ENCODE measurements around the gene NSRP1. TPM values are rescaled to one million over a fixed set of nuclear protein-coding genes. Genes with fewer than 3 reads are reported as not detected.
"Not testable (repeated sequence)": the region's sequence is repeated elsewhere in the genome, so short reads cannot be mapped to it uniquely, and the experiment has no call there.

NSRP1 gene
- total RNA-seq, 1 donor from 2014 or later, result 37.1 TPM

- no peak for DNase-seq (ENCODE audit: low spot score)
These were observed 1.1 kb downstream of the NSRP1 start for GRCh38 chr17:30117675-30118081.

DNA sequence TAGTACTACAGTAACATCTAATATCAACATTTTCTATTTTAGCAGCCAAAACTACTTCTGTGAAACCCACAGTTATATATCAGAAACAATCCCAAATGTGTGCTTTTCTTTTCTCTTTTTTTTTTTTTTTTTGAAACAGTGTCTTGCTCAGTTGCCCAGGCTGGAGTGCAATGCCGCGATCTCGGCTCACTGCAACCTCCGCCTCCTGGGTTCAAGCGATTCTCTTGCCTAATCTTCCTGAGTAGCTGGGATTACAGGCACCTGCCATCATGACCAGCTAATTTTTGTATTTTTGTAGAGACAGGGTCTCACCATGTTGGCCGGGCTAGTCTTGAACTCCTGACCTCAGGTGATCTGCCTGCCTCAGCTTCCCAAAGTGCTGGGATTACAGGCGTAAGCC is 2.0 kb downstream of the NSRP1 start:
- DNase-seq (ENCODE audit: low spot score), result not testable (repeated sequence)

DNA sequence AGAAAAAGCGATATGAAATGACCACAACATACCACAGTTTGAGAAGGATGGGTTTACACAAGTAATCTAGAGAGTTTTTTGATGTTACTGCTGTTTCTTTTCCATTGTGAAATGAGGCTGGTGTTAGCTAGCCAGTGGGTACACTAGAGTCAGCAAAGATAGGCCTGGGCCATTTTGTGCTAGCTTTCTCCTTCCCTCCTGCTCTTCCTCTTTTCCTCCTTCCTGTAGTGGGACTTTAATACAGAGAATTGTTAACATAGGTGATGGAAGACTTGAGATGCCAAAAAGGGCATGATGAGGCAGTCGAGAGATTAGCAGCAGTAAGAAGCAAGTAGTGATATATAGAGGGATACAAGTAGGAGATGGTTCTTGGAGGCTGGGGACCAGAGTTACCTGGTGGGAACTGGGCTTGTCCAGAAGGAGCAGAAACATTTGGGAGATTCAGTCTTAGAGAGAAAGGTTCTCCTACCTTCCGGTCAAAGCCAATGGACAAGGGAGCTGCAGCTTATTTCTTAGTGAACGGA is 7.7 kb downstream of the NSRP1 start:
- no peak for DNase-seq (ENCODE audit: low spot score)

DNA sequence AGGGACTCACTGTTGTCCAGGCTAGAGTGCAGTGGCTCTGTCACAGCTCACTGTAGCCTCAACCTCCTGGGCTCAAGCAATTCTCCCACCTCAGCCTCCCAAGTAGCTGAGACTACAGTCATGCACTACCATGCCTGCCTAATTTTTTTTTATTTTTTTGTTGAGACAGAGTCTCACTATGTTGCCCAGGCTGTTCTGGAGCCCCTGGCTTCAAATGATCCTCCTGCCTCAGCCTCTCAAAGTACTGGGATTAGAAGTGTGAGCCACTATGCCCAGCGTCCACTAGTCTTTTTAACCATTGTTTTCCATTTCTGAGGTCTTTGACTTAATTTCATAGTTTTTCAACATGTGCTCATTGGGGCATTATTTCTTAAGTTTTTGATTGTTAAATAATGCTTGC is 13.5 kb downstream of the NSRP1 start:
- no peak for DNase-seq (ENCODE audit: low spot score)

GRCh38 chr17:30132615-30133014 is 16.0 kb downstream of the NSRP1 start:
- no peak for DNase-seq (ENCODE audit: low spot score)

- DNase-seq (ENCODE audit: low spot score), result no peak
These were observed 16.6 kb downstream of the NSRP1 start for GRCh38 chr17:30133197-30133596.

- DNase-seq (ENCODE audit: low spot score), result no peak
These were observed 17.9 kb downstream of the NSRP1 start for GRCh38 chr17:30134551-30134950.

DNA sequence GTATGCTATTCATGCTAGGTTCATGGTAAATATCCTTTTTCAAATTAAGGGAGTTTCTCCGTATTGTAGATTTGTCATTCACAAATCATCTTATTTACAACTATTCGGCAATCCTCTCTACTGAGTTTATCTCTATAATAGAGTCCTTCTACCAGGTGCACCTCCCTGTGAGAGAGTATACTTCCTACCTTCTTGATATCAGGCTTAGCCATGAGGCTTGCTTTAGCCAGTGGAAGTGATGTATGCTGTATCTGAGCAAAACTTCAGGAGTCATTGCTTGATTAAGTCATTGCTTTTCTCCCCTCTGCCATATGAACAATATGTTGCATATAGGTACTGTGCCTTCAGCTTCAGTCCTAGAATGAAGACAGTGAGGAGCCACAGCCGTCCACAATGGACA is 20.5 kb downstream of the NSRP1 start:
- DNase-seq (ENCODE audit: low spot score), result no peak

DNA sequence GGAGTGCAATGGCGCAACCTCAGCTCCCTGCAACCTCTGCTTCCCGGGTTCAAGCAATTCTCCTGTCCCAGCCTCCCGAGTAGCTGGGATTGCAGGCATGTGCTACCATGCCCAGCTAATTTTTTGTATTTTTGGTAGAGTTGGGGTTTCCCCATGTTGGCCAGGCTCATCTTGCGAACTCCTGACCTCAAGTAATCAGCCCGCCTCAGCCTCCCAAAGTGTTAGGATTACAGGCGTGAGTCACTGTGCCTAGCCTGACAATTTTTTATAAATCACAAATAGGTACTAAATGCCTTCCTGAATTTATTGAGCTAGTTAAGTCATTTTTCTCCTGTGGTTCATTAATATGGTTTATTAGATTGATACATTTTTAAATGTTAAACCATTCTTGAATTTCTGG is 31.2 kb downstream of the NSRP1 start:
- DNase-seq (ENCODE audit: low spot score), result not testable (repeated sequence)

GRCh38 chr17:30148376-30148775 is 31.8 kb downstream of the NSRP1 start:
- DNase-seq (ENCODE audit: low spot score), result no peak

- DNase-seq (ENCODE audit: low spot score), result no peak
These were observed 34.9 kb downstream of the NSRP1 start for GRCh38 chr17:30151471-30151870.

DNA sequence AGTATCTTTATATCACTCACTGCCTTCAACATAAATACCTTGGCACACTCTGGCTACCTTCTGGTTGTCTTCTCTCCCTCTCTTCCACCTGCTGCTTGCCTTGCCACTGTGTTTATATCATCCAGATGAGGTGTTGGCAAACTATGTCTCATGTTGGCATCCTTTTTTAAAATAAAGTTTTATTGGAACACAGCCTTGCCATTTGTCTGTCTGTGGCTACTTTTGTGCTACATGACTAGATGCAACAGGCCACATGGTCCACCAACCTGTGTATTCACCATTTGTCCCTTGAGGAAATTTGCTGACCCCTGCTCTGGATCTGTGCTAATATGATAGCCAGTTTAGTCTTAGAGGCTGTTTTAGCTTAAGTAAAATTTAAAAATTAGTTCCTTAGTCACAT is 36.8 kb downstream of the NSRP1 start:
- DNase-seq (ENCODE audit: low spot score), result no peak

DNA sequence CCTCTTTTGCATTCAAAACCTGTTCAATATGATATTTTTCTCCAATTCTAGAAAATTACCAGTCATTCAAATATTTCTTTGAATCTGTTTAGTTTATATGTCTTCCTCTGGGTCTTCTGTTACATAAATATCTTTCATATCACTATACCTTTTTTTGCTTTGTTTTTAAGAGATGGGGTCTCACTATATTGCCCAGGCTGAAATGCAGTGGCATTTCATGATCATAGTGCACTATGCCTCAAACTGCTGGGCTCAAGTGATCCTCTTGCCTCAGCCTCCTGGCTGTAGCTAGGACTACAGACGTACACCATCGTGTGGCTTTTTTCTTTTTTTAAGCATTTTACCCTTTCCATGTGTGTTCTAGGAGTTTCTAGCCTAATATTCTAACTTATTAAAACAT is 38.8 kb downstream of the NSRP1 start:
- DNase-seq (ENCODE audit: low spot score), result no peak

GRCh38 chr17:30158896-30159625 is 42.4 kb downstream of the NSRP1 start:
- no peak for DNase-seq (ENCODE audit: low spot score)

DNA sequence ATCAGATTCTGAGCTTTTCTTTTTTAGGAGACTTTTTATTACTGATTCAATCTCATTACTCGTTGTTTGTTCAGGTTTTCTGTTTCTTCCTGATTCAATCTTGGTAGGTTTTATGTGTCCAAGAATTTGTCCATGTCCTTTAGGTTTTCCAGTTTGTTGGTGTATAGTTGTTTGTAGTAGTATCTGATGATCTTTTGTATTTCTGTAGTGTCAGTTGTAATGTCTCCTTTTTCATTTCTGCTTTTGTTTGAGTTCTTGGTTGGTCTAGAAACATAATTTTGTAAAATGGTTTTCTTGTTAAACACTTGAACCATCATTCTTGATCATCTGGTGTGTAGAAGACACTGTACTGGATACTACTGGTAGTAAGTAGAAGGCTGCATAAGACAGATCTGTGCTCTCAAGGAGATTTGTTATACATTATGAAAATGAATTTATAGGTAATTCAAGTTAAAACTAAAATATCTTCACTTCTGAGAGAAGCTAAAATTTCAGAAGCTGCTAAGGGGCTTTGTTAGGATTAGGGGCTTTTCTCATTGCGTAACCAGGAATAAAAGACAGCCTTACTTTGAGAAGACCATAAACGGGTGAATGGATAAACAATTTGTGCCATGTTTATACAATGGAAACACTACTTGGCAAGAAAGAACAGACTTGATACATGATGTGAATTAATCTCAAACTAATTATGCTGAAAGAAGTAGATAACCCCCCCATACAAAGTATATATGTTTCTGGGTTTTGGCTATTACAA is 44.0 kb downstream of the NSRP1 start:
- no peak for DNase-seq (ENCODE audit: low spot score)

DNA sequence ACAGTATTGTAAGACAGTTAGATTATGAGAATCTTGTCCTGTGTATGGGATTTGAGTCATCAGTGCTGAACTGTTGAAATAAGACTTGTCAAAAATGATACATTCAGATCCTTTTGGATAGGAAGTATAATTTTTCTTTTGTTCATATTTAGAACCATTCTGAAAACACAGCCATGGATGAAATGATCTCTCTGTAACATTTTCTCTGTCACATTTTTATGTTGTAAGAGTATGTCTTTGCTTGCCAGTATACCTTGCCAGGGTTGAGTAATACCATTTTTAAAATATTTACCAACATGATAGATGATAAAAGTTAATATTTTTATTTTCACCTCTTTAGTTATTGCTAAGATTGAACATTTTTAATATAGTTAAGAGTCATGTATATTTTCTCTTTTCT is 45.0 kb downstream of the NSRP1 start:
- no peak for DNase-seq (ENCODE audit: low spot score)

GRCh38 chr17:30164531-30164930 is 47.9 kb downstream of the NSRP1 start:
- DNase-seq (ENCODE audit: low spot score), result no peak

- DNase-seq (ENCODE audit: low spot score), result no peak
These were observed 48.5 kb downstream of the NSRP1 start for GRCh38 chr17:30165147-30165546.

GRCh38 chr17:30165960-30166359 is 49.3 kb downstream of the NSRP1 start:
- no peak for DNase-seq (ENCODE audit: low spot score)

GRCh38 chr17:30170415-30170987 is 53.9 kb downstream of the NSRP1 start:
- DNase-seq (ENCODE audit: low spot score), result no peak

- DNase-seq (ENCODE audit: low spot score), result no peak
These were observed 55.9 kb downstream of the NSRP1 start for GRCh38 chr17:30172560-30172959.

DNA sequence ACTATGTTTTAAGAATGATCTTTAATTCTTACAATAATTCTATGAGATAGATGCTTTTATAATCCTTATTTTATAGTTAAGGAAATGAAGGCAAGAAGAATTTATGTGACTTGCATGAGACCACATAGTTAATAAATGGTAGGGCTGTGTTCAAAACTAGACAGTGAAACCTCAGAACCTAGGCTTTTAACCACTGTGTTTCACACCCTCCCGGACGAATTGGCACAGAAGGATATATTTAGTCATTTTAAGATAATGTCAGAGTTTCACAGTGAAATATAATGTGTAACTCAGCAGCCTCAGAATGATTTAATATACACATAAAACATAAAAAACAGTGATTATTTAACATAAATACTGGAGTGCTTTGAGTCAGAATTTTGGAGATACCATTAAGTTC is 57.0 kb downstream of the NSRP1 start:
- DNase-seq (ENCODE audit: low spot score), result no peak

Data from mesenteric fat pad (tissue), 1 donor.